HG03342 (cell line): ENCODE measurements around the gene OSM.

ENCODE experiments used
- ATAC-seq: cut with Tn5 transposase; IDR thresholded peaks from one replicate; pipeline ENCODE4 v1.9.1; 2021; ENCODE audit warnings: mild to moderate bottlenecking, moderate library complexity; ENCODE audit not compliant: unreplicated experiment

Gene OSM

DNA sequence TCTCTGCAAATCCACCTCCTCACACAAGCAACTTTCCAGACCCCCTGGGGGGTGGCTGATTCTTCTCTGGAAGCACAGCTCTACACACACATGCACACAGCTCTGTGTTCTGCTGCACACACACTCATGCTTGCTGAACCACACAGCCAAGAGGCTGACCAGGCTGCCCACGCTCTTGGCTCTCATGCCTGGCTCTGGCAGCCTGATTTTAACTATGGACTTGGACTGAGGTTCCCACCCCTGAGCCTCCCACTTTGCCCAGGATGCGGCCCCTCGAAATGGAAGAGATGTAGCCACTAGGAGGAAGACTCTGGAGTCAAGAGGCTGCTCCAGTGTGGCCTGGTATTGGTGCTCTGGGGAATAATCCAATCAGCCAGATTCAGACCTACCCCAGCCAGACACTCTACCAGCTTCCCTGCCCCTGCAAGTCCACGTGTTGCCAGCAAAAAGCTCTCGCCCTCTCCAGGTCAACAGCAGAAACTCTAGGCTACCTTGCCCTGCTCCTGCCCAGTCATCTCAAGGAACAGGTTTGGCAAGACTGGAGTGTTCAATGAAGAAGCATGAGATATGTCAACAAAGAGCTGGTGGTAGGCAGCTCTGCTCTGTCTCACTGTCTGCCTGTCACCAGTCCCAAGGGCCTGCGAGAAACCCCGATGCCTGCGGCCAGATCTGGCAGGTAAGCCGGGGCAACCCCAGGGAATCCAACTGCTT lies 31.5 kb upstream of the OSM start:
- ATAC-seq, result no peak

DNA sequence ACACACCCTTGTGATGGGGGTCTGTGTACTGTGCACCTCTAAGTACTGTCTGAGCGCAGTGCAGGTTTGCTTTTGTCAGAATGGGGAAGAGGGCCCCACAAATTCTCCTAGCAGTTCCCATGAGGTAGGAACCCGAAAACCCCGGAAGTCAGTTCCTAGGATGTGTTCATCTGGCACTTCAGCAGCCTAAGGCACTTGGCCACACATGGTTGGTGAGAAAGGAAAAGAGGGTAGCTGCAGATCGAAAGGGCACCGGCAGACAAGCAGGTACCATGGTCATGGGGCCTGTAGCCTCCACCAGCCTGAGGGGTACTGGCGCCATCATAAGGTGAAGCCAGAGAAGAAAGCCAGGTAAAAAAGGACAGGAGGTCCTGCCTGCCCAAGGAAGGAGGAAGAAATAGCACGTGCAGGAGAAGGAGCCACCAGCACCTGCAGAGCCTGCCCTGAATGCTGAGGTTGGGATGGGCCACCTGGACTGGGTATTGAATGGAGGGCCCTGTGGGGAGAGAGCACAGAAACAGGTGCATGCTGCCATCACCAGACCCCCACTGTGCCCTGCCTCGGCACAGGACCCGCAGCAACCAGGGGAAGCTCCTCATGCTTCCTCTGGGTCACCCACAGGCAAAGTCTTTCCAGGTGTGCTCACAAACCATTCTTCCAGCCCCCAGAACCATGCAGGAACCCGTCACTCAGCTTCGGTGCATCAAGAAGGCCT lies 30.8 kb upstream of the OSM start:
- ATAC-seq, result no peak

DNA sequence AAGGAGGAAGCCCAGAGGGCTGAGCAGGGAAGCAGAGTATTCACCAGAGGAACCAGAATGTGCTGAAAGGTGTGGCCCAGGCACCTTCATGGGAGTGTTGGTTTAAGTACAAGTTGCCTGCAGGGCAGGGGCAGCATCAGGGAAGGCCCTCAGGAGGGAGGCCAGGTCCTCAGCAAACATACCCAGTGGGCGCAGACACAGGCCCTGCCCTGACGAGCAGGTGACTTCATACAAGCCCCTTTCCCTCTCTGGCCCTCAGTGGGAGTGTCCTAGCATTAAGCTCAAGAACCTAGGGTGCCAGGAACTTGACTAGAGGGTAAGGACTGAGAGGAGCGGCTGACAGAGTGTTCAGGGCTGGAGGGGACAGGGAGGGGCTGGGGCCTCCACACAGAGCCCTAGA lies 30.2 kb upstream of the OSM start:
- no peak for ATAC-seq

DNA sequence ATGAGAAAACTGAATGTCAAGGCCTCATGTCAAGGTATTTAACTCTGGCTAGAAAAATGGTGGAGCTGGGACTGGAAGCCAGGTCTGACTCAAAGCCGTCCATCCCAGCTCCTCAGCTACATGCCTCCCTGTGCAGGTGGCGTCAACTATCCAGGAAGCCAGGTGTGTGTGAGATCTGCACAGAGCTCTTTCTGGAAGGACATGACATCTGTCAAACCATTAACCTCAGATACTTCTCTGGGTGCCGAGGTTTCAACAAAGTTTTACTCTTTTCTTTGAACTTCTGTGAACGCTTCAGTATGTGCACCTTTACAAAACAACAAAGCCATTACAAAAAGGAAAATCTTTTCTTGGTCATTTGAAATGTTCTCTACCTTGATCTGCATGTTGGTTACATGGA lies 29.7 kb upstream of the OSM start:
- ATAC-seq, result no peak

DNA sequence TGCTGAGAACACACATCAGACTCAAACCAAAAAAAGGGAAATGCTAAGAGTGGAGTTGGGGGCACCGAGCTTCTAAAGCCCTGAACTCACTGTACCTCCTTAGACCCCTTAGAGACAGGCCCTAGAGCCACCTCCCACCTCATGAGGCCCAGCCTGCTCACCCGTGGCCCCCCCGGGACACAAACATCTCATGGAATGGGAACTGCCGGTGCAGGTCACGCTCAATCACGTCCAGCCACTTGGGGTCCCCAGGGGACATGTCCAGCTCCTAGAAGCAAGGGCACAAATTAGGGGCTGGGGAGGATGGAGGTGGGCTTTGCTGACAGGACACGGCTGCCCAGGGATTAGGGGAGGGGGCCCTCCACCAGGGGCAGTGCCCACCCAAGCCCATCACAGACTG lies 28.9 kb upstream of the OSM start:
- ATAC-seq, result no peak

DNA sequence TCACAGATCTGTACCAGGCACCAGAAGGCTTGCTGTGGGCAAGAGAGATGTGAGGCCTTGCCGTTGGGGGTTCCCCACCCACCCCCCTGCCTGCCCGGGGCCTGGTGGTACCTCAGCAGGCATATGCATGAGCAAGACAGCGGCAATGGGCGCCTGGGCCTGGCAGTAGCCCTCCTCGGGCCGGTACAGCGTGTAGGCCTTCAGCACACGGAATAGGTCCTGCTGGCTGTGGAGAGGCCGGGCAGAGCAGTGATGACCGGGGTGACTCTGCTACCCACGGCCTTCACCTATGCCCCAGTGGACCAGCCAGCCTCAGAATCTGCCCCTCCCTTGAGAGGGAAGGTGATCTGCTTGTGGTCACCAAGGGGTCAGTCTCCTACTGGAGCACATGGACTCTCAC lies 28.2 kb upstream of the OSM start:
- ATAC-seq, result no peak

DNA sequence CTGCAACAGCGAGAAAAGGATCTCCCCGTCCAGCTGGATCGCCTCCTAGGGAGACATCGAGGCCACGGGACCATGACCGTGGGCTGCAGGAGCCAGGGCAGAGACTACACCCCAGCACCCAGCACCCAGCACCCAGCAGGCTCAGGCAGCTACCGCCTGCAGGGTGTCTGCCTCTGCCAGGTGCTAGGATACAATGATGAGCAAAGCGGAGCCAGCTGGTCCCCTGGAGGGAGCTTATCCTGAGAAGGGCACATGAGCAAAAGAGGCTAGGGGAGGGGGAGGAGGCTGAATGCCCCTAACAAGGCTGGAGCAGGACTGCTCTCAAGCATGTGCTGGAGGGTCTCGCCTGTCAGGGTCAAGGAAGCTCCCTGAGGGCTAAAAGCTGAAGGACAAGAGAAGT lies 27.4 kb upstream of the OSM start:
- ATAC-seq, result no peak

DNA sequence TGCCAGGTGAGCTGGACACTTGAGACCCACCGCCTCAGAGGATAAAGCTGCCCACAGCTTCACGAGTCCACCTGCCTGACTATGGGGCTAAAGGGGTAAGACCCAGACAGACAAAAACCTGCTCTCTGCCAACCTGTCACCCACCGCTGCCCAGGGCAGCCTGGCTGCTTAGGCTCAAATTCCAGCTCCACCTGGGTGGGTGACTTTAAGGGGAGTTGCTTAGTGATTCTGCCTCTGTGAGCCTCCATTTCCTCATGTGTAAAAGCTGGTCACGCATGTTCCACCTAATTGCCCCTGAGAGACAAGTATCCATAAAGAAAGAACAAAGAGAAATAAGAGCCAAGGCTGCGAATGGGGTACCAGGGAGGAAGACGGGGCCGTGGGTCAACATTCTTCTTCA lies 26.4 kb upstream of the OSM start:
- ATAC-seq, result no peak

DNA sequence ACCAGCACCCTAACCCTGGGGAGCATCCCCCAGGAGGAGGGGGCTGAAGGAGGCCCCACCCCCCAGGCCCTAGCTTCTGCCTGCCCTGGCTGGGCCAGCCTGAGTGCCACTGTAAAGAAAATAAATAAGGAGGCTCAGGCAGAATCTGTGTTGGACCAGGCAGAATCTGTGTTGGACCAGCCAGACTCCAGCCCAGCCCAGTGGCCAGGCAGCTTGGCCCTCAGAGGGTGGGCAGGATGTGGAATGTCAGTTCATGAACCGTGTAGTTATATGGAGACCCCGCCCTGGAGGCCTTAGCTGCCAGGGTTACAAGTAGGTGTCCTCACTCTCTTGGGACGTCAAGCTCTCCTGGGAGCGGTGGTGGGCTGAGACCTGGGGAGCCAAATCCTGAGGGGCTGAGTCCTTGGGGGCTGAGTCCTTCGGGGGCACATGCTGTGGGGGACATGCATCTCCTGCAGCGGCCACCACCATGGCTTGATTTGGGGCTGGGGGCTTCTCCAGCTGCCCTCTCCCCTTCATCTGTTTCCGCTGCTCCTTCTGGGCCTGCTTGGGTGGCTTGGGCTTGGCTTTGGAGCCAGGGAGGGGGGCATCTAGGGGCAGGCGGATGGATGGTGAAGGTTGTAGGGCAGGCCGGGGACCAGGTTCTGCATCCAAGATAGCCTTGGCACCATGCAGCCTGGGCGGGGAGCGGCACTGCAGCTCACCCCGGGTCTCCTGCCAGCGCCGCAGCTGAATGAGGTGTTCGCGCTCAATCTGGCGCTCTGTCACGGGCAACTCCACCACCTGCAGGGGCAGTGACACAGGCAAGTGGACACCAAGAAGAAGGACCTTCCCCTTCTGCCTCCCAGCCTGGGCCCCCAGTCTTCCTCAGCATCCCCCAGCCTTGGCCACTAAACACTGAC lies 25.7 kb upstream of the OSM start:
- no peak for ATAC-seq

DNA sequence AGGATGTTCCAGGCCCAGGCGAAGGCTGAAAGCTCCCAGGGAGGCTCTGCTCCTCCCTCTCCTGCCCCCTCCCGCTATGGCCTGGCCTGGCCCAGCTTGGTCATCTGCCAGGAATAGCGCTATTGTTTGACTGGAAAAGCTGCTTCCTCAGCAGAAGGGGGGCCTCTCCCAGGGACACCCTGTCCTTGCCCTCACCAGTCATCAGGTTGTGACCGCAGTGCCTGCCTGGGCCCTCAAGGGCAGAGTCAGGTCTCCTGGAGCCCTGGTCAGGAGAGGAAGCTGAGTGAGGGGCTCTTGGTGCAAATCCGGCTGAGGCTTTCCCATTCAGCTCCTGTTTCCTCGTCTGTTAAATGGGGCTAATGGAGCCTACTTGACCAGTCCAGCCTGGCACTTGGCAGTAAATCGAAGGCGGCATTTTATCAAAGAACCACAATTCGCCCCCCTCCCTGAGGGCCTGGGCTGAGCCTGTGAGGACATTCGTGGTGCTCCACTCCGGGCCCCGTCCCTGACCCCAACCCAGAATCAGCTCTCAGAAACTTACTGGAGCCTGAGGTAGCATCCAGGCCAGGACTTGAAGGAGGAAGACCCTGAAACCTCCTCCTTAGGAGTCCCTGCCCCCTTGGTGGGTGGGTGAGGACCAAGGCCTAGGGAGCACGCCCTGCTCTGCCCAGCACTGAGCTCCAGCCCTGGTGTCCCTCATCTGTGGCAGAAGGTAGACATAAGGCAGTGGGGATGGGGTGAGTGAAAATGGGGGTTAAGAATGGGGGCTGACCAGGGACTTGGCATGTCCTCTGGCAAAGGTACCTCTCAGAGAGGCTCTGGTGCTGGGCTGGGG lies 24.6 kb upstream of the OSM start:
- ATAC-seq, result no peak

DNA sequence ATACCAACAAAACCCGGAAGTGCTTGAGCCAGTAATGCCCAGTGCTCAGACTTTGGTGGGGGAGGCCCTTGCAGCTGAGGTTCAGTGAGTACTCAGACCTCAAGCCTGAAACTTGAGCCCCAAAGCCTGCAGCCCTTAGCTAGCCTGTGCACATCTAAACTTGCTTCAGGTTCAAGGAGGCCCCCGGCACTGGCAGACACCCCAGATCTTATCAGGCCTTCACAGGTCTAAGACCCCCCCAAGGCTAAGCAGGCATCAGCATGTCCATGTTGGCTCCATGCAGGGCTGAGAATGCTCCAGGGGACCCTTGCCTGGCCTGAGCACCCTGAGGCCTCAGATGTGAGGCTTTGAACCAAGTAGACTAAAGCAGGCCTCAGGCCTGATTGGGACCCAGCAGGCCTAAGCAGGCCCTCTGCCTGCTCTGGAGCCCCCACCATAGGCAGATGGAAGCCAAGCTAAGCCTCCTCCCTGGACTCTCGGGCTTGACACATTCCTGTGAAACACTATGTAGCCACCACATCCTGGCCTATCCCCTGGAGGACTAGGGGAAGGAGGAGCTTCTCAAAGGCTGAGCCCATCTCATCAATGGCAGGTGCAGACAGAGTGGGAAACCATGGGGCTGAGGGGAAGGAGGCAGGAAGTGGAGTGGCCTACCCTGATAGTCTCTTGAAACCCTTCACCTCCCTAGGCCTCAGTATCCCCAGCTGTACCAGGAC lies 23.8 kb upstream of the OSM start:
- no peak for ATAC-seq

DNA sequence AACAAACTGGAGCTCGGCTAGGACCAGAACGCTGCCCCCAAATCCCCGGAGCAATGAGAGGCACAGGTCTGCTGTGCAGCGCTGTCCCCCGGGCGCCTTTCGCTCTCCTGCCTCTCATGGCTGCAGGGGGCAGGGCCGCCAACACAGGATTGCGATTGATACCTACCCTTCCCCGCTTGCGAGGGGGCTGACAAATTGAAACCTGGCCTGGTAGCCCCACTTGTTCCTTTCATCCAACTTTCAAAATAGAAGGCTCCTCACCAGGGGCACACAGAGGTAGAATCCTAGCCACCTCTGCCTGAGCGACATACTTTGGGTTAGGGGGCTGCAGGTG lies 23.3 kb upstream of the OSM start:
- peak; percentile 13 for ATAC-seq

DNA sequence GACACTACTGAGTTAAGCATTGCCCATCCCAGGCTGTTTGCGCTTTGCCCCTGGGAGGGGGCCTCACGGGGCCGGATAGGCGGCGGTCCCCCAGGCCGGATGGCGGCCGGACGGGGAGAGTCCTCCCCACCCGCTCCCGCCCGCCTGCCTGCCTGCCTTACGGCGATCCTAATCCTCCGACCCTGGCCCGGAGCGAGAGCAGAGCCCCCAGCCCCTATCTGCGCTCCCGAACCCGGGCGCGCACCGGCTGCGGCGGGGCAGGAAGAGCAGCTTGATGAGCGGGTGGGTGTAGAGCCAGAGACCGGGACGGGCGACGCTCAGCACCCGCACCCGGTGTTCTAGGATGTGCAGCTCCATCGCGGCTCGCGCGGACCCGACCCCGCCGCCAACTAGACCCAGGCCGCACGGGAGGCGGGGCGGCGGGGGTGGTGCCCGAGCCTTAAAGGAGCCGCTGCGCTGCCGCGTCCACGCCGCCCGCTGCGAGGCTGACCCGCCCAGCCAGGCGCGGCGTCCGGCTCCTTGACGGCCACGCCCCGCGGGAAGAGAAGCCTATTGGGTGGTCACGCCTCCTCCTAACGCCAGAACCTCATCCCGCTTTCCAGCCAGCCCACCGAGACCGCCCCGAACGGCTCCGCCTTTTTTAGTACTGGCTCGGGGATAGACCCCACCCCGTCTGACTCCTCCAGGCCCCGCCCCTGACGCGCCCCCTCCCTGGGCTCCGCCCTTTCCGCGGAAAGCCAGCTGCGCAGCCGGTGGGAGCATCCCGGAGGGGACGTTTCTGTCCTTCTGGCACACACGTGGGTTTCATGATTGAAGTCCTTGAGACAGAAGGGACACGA lies 22.7 kb upstream of the OSM start, which contains the start of gene CASTOR1:
CASTOR1 (minus strand) TSS at position 365 of the 839 bp plus-strand sequence; CDS start at position 357, 8 bp downstream.
- ATAC-seq, result peak; percentile 51

DNA sequence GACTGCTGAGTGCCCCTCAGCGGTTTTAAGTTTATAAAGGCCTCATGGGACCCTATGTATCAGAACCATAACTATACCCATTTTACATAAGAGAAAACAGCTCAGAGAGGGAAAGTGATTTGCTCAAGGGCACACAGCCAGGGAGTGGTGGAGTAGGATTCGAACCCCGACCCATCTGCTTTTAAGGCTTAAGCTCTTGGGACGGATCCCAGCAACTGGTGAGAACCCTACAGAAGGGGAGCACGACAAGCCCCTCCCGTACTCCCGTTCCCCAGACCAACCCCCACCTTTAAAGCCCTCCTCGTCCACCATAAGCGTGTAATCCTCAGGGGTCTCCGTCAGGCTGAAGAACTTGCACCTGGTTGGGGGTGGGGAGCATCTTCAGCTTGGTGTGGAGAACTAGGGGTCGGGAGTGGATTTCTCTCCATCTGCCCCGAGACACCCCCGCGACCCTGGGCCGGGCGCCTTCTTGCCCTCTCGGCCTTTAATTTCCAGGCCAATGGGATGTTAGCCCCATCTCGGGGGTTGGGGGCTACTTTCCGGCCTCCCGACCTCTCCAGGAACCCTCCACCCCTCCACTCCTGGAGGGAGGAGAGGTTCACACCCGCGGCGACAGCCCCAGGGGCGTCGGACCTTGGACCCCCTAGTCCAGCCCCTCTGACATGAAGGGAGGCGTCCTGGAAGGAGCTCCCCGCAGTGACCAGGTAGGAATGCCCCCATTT lies 21.9 kb upstream of the OSM start:
- no peak for ATAC-seq

DNA sequence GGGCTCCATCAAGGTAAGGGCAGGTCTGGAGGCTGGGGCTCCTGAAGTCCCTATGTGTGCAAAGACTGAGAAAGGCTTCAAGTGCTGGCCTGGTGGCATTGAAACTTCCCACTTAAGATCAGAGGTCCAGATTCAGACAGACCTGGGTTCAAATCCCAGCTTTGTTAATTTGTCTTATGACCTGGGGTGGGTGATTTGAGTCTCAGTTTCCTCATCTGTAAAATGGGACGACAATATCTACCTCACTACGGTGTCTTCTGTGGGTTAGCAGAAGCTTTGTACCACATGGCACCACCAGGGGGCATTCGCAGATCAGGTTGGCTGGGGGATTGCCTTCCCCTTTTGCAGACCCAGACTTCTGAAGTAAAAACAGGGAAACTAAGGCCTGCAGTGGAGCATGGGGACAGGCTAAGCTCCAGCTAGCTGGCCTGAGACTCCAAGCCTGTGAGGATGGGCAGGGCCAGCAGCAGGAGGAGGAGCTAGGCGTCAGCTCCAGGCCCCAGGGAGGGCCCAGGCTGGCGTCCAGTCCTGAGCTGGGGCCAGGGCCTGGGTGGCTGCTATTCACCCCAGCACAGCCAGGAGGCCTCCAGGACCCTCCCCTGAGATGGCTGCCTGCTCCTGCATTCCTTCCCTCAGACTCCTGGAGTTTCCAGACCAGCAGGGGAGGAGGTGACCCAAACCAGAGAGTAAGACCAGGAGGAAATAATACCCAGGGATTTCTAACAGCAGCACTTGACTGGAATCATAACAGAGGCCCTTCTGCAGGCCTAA lies 21.2 kb upstream of the OSM start:
- no peak for ATAC-seq

DNA sequence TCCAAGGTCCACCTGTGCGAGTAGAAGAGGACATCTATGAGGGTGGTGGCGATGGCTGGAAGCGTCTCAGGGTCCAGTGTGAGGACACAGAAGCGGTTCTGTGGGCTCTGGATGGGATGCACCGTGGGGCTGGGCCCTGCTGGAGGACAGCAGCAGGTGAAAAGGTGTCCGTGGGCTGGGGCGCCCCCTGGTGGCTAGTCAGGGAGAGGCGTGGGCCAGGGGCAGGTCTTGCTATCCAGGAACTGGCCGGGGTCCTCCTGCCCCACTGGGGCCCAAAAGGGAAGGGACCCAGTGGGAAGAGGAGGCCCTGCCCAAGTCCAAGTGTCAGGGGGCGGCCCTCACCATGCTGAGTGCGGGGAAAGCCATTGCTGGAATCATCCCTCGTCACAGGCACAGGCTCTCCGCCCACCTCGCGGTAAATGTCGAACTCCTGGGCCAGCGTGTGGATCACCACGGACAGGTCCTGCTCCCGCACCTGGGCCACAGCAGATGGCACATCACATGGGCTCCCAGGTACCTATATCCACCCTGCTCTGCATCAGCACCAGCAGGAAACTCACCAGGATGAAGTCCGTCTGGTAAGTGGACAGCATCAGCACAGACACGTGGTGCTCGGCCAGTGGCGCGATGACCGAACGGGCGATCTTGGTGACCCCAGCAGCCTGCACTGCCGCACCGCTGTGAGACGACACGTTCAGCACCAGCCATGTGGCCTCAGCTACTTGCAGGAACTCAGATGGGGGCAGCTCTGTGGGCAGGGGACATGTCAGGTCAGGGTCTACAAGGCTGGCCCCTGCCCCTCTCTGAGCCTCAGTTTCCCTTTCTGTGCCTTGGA lies 20.4 kb upstream of the OSM start:
- ATAC-seq, result no peak

DNA sequence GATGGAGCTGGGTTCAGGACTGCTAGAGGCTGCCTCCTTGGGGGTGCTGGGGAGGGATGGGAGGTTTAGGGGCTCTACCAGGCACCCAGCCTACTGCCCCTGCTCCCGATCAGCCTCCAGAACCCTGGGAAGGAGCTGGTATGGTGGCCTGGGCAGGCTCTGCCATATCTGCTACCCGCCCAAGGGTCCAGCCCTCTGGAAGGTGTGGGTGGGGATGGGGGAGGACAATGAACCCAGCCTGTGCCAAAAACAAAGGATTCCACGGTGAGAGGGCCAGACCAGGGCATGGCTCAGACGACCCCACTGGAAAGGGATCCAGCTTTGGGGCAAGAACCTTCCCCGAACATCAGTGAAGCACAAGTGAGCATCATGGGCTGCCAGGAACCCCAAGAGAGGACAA lies 19.7 kb upstream of the OSM start:
- ATAC-seq, result no peak
